DND-41 (cell line): ENCODE results near the gene NUDT21.

Experiments
- ATAC-seq: fragments of 200-7000 bp; cut with Tn5 transposase; 3 replicates; pipeline ENCODE4 v1.9.1; 2021; ENCODE audit warnings: low read depth; ENCODE audit not compliant: insufficient read depth
- DNase-seq: peaks from one replicate; pipeline ENCODE4 v3.0.0-alpha.2; 2020
- H2AFZ ChIP-seq: 2 replicates; pipeline ENCODE4 v1.6.0; 2012; ENCODE audit warnings: low read depth, low read length
- H3K27ac ChIP-seq: 2 replicates; pipeline ENCODE4 v1.5.1; 2012; ENCODE audit warnings: low read length, inconsistent platforms
- H3K27me3 ChIP-seq: fragments of 200-600 bp; sonication (generic); 2 replicates; pipeline ENCODE4 v1.6.0; 2012; ENCODE audit warnings: low read length, mild to moderate bottlenecking, inconsistent platforms; ENCODE audit not compliant: insufficient read depth, poor library complexity
- H3K36me3 ChIP-seq: 2 replicates; pipeline ENCODE4 v1.5.1; 2012; ENCODE audit warnings: low read length, inconsistent platforms; ENCODE audit not compliant: insufficient read depth
- H3K4me1 ChIP-seq: 2 replicates; pipeline ENCODE4 v1.5.1; 2012; ENCODE audit warnings: mild to moderate bottlenecking, low read length; ENCODE audit not compliant: insufficient read depth
- H3K4me2 ChIP-seq: 2 replicates; pipeline ENCODE4 v1.6.0; 2012; ENCODE audit warnings: mild to moderate bottlenecking, moderate library complexity, low read length, inconsistent platforms; ENCODE audit not compliant: insufficient read depth
- H3K4me3 ChIP-seq, 2 experiments: fragments of 200-600 bp in 1 of 2; shearing (Covaris generic) in 1 of 2; 2 replicates each; pipeline ENCODE4 v1.5.1; 2012 to 2016; ENCODE audit warnings: inconsistent platforms in 2 of 2, low read length in 2 of 2, mild to moderate bottlenecking in 2 of 2, low read depth in 1 of 2, moderate library complexity in 1 of 2
- H3K79me2 ChIP-seq: 2 replicates; pipeline ENCODE4 v1.6.0; 2012; ENCODE audit warnings: low read length, inconsistent platforms; ENCODE audit not compliant: insufficient read depth
- H3K9ac ChIP-seq: 2 replicates; pipeline ENCODE4 v1.6.0; 2012; ENCODE audit warnings: low read depth, mild to moderate bottlenecking, inconsistent platforms, low read length, moderate library complexity
- H3K9me3 ChIP-seq: 2 replicates; pipeline ENCODE4 v1.5.1; 2012; ENCODE audit warnings: low read length, moderate library complexity, mild to moderate bottlenecking, inconsistent platforms; ENCODE audit not compliant: insufficient read depth, severe bottlenecking
- H4K20me1 ChIP-seq: 2 replicates; pipeline ENCODE4 v1.6.0; 2012; ENCODE audit warnings: low read length; ENCODE audit not compliant: insufficient read depth
- EZH2 ChIP-seq: IDR thresholded peaks from 3 replicates; pipeline ENCODE4 v1.6.1; 2012; ENCODE audit warnings: borderline replicate concordance, low read depth, mild to moderate bottlenecking, moderate library complexity, low read length, inconsistent platforms; ENCODE audit not compliant: severe bottlenecking
- TF ChIP-seq, protein P1 (sequence below): IDR thresholded peaks from 2 replicates; pipeline ENCODE4 v1.5.1; 2012; ENCODE audit warnings: borderline replicate concordance, low read length, moderate library complexity, mild to moderate bottlenecking; ENCODE audit not compliant: poor library complexity, severe bottlenecking; ENCODE audit errors: extremely low read depth

NUDT21 gene

DNA sequence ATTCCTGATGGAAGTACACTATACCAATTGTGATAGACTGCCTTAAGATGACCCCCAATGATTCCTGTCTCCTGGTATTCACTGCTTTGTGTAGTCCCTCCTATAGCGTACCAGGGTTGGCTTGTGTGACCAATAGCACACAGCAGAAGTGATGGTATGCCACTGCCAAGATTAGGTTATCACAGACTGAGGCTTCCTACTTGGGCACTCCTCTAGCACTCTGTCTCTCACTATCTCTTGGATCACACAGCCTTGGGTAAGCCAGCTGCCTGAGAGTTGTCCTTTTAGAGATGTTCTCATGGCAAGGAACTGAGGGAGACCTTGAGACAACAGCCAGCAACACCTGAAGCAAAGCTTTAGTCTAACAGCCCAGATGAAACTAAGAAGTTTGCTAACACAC is 13.1 kb downstream of the NUDT21 start:
- H3K27ac ChIP-seq, result no peak overlapping the region
- H4K20me1 ChIP-seq, result peaks cover 12% of the 10 kb centered on the region; the same call in 1 of the 2 replicates
- H3K9ac ChIP-seq, result no peak overlapping the region
- peaks cover 41% of the 10 kb centered on the region for H3K79me2 ChIP-seq
- no peak overlapping the region for H3K4me2 ChIP-seq
- no peak for ATAC-seq
- no peak overlapping the region for H3K4me3 ChIP-seq
- H2AFZ ChIP-seq, result no peak overlapping the region
- no peaks in the 10 kb centered on the region for H3K27me3 ChIP-seq
- DNase-seq, result no peak
- no peak for TF ChIP-seq EZH2
- TF ChIP-seq, protein P1, sequence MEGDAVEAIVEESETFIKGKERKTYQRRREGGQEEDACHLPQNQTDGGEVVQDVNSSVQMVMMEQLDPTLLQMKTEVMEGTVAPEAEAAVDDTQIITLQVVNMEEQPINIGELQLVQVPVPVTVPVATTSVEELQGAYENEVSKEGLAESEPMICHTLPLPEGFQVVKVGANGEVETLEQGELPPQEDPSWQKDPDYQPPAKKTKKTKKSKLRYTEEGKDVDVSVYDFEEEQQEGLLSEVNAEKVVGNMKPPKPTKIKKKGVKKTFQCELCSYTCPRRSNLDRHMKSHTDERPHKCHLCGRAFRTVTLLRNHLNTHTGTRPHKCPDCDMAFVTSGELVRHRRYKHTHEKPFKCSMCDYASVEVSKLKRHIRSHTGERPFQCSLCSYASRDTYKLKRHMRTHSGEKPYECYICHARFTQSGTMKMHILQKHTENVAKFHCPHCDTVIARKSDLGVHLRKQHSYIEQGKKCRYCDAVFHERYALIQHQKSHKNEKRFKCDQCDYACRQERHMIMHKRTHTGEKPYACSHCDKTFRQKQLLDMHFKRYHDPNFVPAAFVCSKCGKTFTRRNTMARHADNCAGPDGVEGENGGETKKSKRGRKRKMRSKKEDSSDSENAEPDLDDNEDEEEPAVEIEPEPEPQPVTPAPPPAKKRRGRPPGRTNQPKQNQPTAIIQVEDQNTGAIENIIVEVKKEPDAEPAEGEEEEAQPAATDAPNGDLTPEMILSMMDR, result no peak
- no peaks in the 10 kb centered on the region for H3K9me3 ChIP-seq
- peaks cover 84% of the 10 kb centered on the region for H3K36me3 ChIP-seq
- H3K4me1 ChIP-seq, result no peaks in the 10 kb centered on the region

DNA sequence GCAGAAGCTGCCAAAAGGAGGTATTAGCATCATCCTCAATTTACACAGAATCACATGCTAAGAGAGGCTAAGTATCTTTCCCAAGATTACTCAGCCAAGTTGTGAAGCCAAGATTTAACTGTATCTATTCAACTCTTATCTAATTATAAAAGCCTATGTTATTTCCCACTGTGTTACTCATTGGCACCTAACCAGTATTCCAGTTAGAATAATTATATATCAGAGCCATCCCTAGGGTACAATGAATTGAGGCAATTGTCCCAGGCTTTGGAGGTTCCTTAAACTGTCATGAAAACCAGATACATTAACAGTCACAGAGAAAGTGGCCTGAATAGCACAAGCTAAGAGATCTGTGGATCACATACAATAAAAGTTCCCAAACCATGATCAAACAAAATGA is 14.9 kb downstream of the NUDT21 start:
- Histone ChIP-seq H4K20me1 (peaks cover 12% of the 10 kb centered on the region; the same call in 1 of the 2 replicates), H2AFZ (no peak overlapping the region), H3K27ac (no peak overlapping the region), H3K4me2 (no peak overlapping the region), H3K27me3 (no peaks in the 10 kb centered on the region), H3K79me2 (peaks cover 26% of the 10 kb centered on the region; the same call in 1 of the 2 replicates), H3K4me3 (no peak overlapping the region), H3K4me1 (no peaks in the 10 kb centered on the region), H3K9ac (no peak overlapping the region), H3K36me3 (peaks cover 84% of the 10 kb centered on the region), H3K9me3 (no peaks in the 10 kb centered on the region)
- DNase-seq (no peak), ATAC-seq (no peak)
- TF ChIP-seq, protein P1, result no peak
- no peak for TF ChIP-seq EZH2

- H3K9me3 ChIP-seq, result no peaks in the 10 kb centered on the region
- H3K27ac ChIP-seq, result no peak overlapping the region
- peaks cover 32% of the 10 kb centered on the region for H3K36me3 ChIP-seq
- H3K4me3 ChIP-seq, result no peak overlapping the region
- H3K4me1 ChIP-seq, result peaks cover 22% of the 10 kb centered on the region
- no peak overlapping the region for H2AFZ ChIP-seq
- H3K4me2 ChIP-seq, result no peak overlapping the region
- no peaks in the 10 kb centered on the region for H3K27me3 ChIP-seq
- H3K79me2 ChIP-seq, result peaks cover 21% of the 10 kb centered on the region
- DNase-seq, result no peak
- no peak for ATAC-seq
- peaks cover 21% of the 10 kb centered on the region for H4K20me1 ChIP-seq
- H3K9ac ChIP-seq, result no peak overlapping the region
- no peak for TF ChIP-seq EZH2
- TF ChIP-seq, protein P1, result no peak
Observed at GRCh38 chr16:56428091-56428490, 23.0 kb downstream of the NUDT21 start.

- no peaks in the 10 kb centered on the region for H3K9me3 ChIP-seq
- H3K4me1 ChIP-seq, result peaks cover 37% of the 10 kb centered on the region
- peaks cover 17% of the 10 kb centered on the region for H3K36me3 ChIP-seq
- H3K79me2 ChIP-seq, result peaks cover 36% of the 10 kb centered on the region
- no peak overlapping the region for H3K4me3 ChIP-seq
- DNase-seq, result no peak
- H3K4me2 ChIP-seq, result no peak overlapping the region
- H3K27me3 ChIP-seq, result no peaks in the 10 kb centered on the region
- peaks cover 36% of the 10 kb centered on the region for H4K20me1 ChIP-seq
- TF ChIP-seq, protein P1, result no peak
- TF ChIP-seq EZH2, result no peak
- ATAC-seq, result no peak
- no peak overlapping the region; the same call in 1 of the 2 replicates for H3K9ac ChIP-seq
- H3K27ac ChIP-seq, result no peak overlapping the region
- no peak overlapping the region for H2AFZ ChIP-seq
Observed at GRCh38 chr16:56426585-56426984, 24.5 kb downstream of the NUDT21 start.
